ENCODE measurements around the gene RYR3.

GRCh38 chr15:33654860-33655259 is 344.1 kb downstream of the RYR3 start:
- TF ChIP-seq, protein P1, sequence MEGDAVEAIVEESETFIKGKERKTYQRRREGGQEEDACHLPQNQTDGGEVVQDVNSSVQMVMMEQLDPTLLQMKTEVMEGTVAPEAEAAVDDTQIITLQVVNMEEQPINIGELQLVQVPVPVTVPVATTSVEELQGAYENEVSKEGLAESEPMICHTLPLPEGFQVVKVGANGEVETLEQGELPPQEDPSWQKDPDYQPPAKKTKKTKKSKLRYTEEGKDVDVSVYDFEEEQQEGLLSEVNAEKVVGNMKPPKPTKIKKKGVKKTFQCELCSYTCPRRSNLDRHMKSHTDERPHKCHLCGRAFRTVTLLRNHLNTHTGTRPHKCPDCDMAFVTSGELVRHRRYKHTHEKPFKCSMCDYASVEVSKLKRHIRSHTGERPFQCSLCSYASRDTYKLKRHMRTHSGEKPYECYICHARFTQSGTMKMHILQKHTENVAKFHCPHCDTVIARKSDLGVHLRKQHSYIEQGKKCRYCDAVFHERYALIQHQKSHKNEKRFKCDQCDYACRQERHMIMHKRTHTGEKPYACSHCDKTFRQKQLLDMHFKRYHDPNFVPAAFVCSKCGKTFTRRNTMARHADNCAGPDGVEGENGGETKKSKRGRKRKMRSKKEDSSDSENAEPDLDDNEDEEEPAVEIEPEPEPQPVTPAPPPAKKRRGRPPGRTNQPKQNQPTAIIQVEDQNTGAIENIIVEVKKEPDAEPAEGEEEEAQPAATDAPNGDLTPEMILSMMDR (CRISPR knock-in tag; IDR thresholded peaks at IDR 0.05) = no peak
- TF ChIP-seq TCF7L2 (IDR thresholded peaks at IDR 0.05; ENCODE audit: low read depth, low read length) (no peak), ZNF619 (CRISPR knock-in tag; IDR thresholded peaks at IDR 0.05) (no peak), NFE2L1 (CRISPR knock-in tag; IDR thresholded peaks at IDR 0.05; ENCODE audit: borderline replicate concordance) (no peak)

Data from HepG2 (cell line).